Stomach (tissue), 9 donors: ENCODE results near the gene DIS3L2. TPM values are rescaled to one million over a fixed set of nuclear protein-coding genes. Genes with fewer than 3 reads are reported as not detected.

ENCODE experiments used
- DNase-seq, 2 donors: peaks; one replicate each; pipeline versions ENCODE4 v3.0.0 to v3.0.0-alpha.2; 2013 to 2019
- H3K27ac ChIP-seq, 5 donors: fragments of 200-600 bp in 4 of 5; sonication (generic) in 4 of 5; one replicate each; pipeline ENCODE4 v1.5.1; 2013 to 2019; ENCODE audit warnings: mild to moderate bottlenecking in 1 of 5, moderate library complexity in 1 of 5
- H3K27me3 ChIP-seq, 3 donors: fragments of 200-600 bp; sonication (generic); one replicate each; pipeline ENCODE4 v1.5.1; 2017 to 2019; ENCODE audit warnings: mixed run types in 1 of 3
- H3K36me3 ChIP-seq, 4 donors: fragments of 200-600 bp; sonication (generic); 1 replicate in 3 of 4; 2 replicates in 1 of 4; pipeline ENCODE4 v1.5.1; 2016 to 2019
- H3K4me1 ChIP-seq, 4 donors: fragments of 200-600 bp; sonication (generic); one replicate each; pipeline ENCODE4 v1.5.1; 2016 to 2019
- H3K4me3 ChIP-seq, 4 donors: fragments of 200-600 bp; sonication (generic) in 3 of 4; one replicate each; pipeline ENCODE4 v1.5.1; 2016 to 2019; ENCODE audit warnings: mild to moderate bottlenecking in 1 of 4
- H3K9me3 ChIP-seq, 4 donors: fragments of 200-600 bp; sonication (generic); one replicate each; pipeline ENCODE4 v1.5.1; 2016 to 2019
- CTCF ChIP-seq, 7 experiments: fragments of 450-650 bp in 4 of 7; fragments of 200-600 bp in 3 of 7; sonication (generic) in 3 of 7; IDR thresholded peaks; one replicate each; pipeline ENCODE4 v1.5.1; 2016 to 2019; ENCODE audit warnings: antibody characterized with exemption in 7 of 7, control low read depth in 2 of 7, mild to moderate bottlenecking in 1 of 7
- EP300 ChIP-seq: sonication (generic); formaldehyde crosslinking; IDR thresholded peaks from one replicate; pipeline ENCODE4 v1.6.1; 2017; ENCODE audit warnings: antibody characterized with exemption
- POLR2A ChIP-seq, 4 donors: fragments of 450-650 bp; IDR thresholded peaks; one replicate each; pipeline ENCODE4 v1.6.1; 2016; ENCODE audit warnings: antibody characterized with exemption in 4 of 4, control low read depth in 2 of 4, mild to moderate bottlenecking in 1 of 4, moderate library complexity in 1 of 4
- POLR2AphosphoS5 ChIP-seq, 3 donors: sonication (generic); formaldehyde crosslinking; IDR thresholded peaks; one replicate each; pipeline ENCODE4 v1.6.1; 2016; ENCODE audit warnings: antibody characterized with exemption in 3 of 3
- WGBS, 5 donors: extraction: QIAGEN DNeasy Blood & Tissue Kit in 3 of 5; methylation state at CpG; one replicate each; pipeline versions ENCODE4 v1.1.5 to v1.1.7; 2013 to 2018; 5-methylcytosine and 5-hydroxymethylcytosine counted together
- intact Hi-C: fragments of 100-400 bp; cut with DNase I; formaldehyde crosslinking; loops from one replicate; pipeline ENCODE4 v1.15.1; 2023; ENCODE audit warnings: low total_unique reads
- polyA plus RNA-seq, 3 donors: library from polyadenylated mRNA; stranded (reverse); fragments of 200-250 nt; gene quantifications; one replicate each; pipeline ENCODE4 v1.2.3, GENCODE V29; 2013
- total RNA-seq, 5 donors: library from RNA; depleted of rRNA; stranded (reverse); fragments of >200 nt; gene quantifications; one replicate each; pipeline versions ENCODE4 v1.1.0 to v1.2.3, GENCODE V29; 2014 to 2016
- donor health status: healthy with polysubstance abuse.
- donor health status: Bipolar disorder and iron deficiency.
- donor health status: healthy.

DIS3L2 gene
- total and polyA plus RNA-seq, 8 donors = 10.4 to 124 (median 26.8) TPM

- DNase-seq = no peak
- no peak overlapping the region for H3K27ac ChIP-seq
- H3K9me3 ChIP-seq = no peaks in the 10 kb centered on the region
- no peaks in the 10 kb centered on the region for H3K27me3 ChIP-seq
- WGBS, 5 donors = 79 to 88% (median 81%) methylated on average over 5 of the region's 5 CpGs
- H3K4me3 ChIP-seq = no peak overlapping the region
- peaks cover 13 to 80% (median 66%) of the 10 kb centered on the region in 4 donors for H3K36me3 ChIP-seq
- TF ChIP-seq POLR2AphosphoS5 (IDR thresholded peaks at IDR 0.05) = no peak
- no peak for TF ChIP-seq POLR2A (IDR thresholded peaks at IDR 0.05)
- no peak for TF ChIP-seq EP300
- TF ChIP-seq CTCF (IDR thresholded peaks at IDR 0.05) = no peak
- no peaks in the 10 kb centered on the region for H3K4me1 ChIP-seq
- intact Hi-C loops = no loop called here
Observed at GRCh38 chr2:232265329-232265728, 303.8 kb downstream of the DIS3L2 start.

GRCh38 chr2:232268636-232269165 is 307.2 kb downstream of the DIS3L2 start:
- Histone ChIP-seq H3K4me3 (no peak overlapping the region), H3K27me3 (no peaks in the 10 kb centered on the region), H3K27ac (no peak overlapping the region), H3K9me3 (no peaks in the 10 kb centered on the region), H3K36me3 (peaks cover 7 to 55% (median 46%) of the 10 kb centered on the region in 4 donors), H3K4me1 (no peaks in the 10 kb centered on the region)
- 85 to 92% (median 89%) methylated on average over 4 of the region's 4 CpGs for WGBS, 5 donors
- no peak for TF ChIP-seq CTCF (IDR thresholded peaks at IDR 0.05)
- DNase-seq = no peak
- intact Hi-C loops = no loop called here

- Histone ChIP-seq H3K9me3 (no peaks in the 10 kb centered on the region), H3K36me3 (peaks cover 1 to 53% (median 43%) of the 10 kb centered on the region in 4 donors), H3K27me3 (no peaks in the 10 kb centered on the region), H3K4me3 (no peak overlapping the region), H3K4me1 (no peaks in the 10 kb centered on the region), H3K27ac (no peak overlapping the region)
- intact Hi-C loops = no loop called here
- TF ChIP-seq POLR2A (IDR thresholded peaks at IDR 0.05) = no peak
- TF ChIP-seq CTCF (IDR thresholded peaks at IDR 0.05) = no peak
- no peak for TF ChIP-seq EP300
- no peak for TF ChIP-seq POLR2AphosphoS5 (IDR thresholded peaks at IDR 0.05)
- no peak for DNase-seq
- WGBS, 5 donors = 83 to 94% (median 91%) methylated on average over 7 of the region's 7 CpGs
Observed at GRCh38 chr2:232269867-232270266, 308.4 kb downstream of the DIS3L2 start.

- H3K4me3 ChIP-seq = no peak overlapping the region
- H3K27ac ChIP-seq = no peak overlapping the region
- H3K9me3 ChIP-seq = peaks cover 0 to 13% (median 6%) of the 10 kb centered on the region in 4 donors
- WGBS, 5 donors = 82 to 93% (median 87%) methylated on average over 9 of the region's 9 CpGs
- no peaks in the 10 kb centered on the region for H3K4me1 ChIP-seq
- H3K27me3 ChIP-seq = no peaks in the 10 kb centered on the region
- intact Hi-C loops = no loop called here
- H3K36me3 ChIP-seq = peaks cover 0 to 53% (median 36%) of the 10 kb centered on the region in 4 donors
- TF ChIP-seq POLR2AphosphoS5 (IDR thresholded peaks at IDR 0.05) (no peak), POLR2A (IDR thresholded peaks at IDR 0.05) (no peak), EP300 (no peak), CTCF (IDR thresholded peaks at IDR 0.05) (no peak)
- no peak for DNase-seq
Observed at GRCh38 chr2:232273903-232274643, 312.6 kb downstream of the DIS3L2 start.
